ENCODE results near the gene PATE1. TPM values are rescaled to one million over a fixed set of nuclear protein-coding genes. Genes with fewer than 3 reads are reported as not detected.

The PATE1 gene
- total RNA-seq, 1 donor from 2014 or later = not detected

GRCh38 chr11:125770583-125770982 is 24.5 kb downstream of the PATE1 start:
- no peaks in the 10 kb centered on the region for H3K9me3 Mint-ChIP-seq (ENCODE audit: low read depth)
- no peaks in the 10 kb centered on the region for H3K4me1 Mint-ChIP-seq (ENCODE audit: low read depth)
- TF ChIP-seq CTCF (IDR thresholded peaks at IDR 0.05) = no peak
- H3K4me3 Mint-ChIP-seq (ENCODE audit: unreplicated experiment) = no peak overlapping the region
- H3K27me3 Mint-ChIP-seq (ENCODE audit: low read depth) = peaks cover 24% of the 10 kb centered on the region
- no peaks in the 10 kb centered on the region for H3K36me3 Mint-ChIP-seq (ENCODE audit: low read depth)
- no peak for DNase-seq (ENCODE audit: low spot score)
- H3K27ac Mint-ChIP-seq (ENCODE audit: unreplicated experiment) = no peak overlapping the region

GRCh38 chr11:125772834-125773505 is 26.9 kb downstream of the PATE1 start:
- no peak overlapping the region for H3K4me3 Mint-ChIP-seq (ENCODE audit: unreplicated experiment)
- no peaks in the 10 kb centered on the region for H3K4me1 Mint-ChIP-seq (ENCODE audit: low read depth)
- peaks cover 16% of the 10 kb centered on the region for H3K27me3 Mint-ChIP-seq (ENCODE audit: low read depth)
- H3K9me3 Mint-ChIP-seq (ENCODE audit: low read depth) = no peaks in the 10 kb centered on the region
- no peak for TF ChIP-seq CTCF (IDR thresholded peaks at IDR 0.05)
- no peak overlapping the region for H3K27ac Mint-ChIP-seq (ENCODE audit: unreplicated experiment)
- DNase-seq (ENCODE audit: low spot score) = no peak
- H3K36me3 Mint-ChIP-seq (ENCODE audit: low read depth) = no peaks in the 10 kb centered on the region

GRCh38 chr11:125773516-125773915 is 27.4 kb downstream of the PATE1 start:
- Mint-ChIP-seq H3K4me1 (ENCODE audit: low read depth) (no peaks in the 10 kb centered on the region), H3K27ac (ENCODE audit: unreplicated experiment) (no peak overlapping the region), H3K27me3 (ENCODE audit: low read depth) (peaks cover 15% of the 10 kb centered on the region), H3K4me3 (ENCODE audit: unreplicated experiment) (no peak overlapping the region), H3K36me3 (ENCODE audit: low read depth) (no peaks in the 10 kb centered on the region), H3K9me3 (ENCODE audit: low read depth) (no peaks in the 10 kb centered on the region)
- no peak for DNase-seq (ENCODE audit: low spot score)
- TF ChIP-seq CTCF (IDR thresholded peaks at IDR 0.05) = no peak

GRCh38 chr11:125777309-125777708 is 31.2 kb downstream of the PATE1 start:
- Mint-ChIP-seq H3K9me3 (ENCODE audit: low read depth) (peaks cover 3% of the 10 kb centered on the region), H3K27me3 (ENCODE audit: low read depth) (peaks cover 9% of the 10 kb centered on the region), H3K27ac (ENCODE audit: unreplicated experiment) (no peak overlapping the region), H3K4me3 (ENCODE audit: unreplicated experiment) (no peak overlapping the region), H3K36me3 (ENCODE audit: low read depth) (peaks cover 1% of the 10 kb centered on the region), H3K4me1 (ENCODE audit: low read depth) (no peaks in the 10 kb centered on the region)
- no peak for DNase-seq (ENCODE audit: low spot score)
- TF ChIP-seq CTCF (IDR thresholded peaks at IDR 0.05) = no peak

- Mint-ChIP-seq H3K4me3 (ENCODE audit: unreplicated experiment) (no peak within 1 kb of the TSS), H3K27me3 (ENCODE audit: low read depth) (peaks cover 10% of the 10 kb centered on the region), H3K4me1 (ENCODE audit: low read depth) (no peaks in the 10 kb centered on the region), H3K36me3 (ENCODE audit: low read depth) (peaks cover 1% of the 10 kb centered on the region), H3K9me3 (ENCODE audit: low read depth) (peaks cover 3% of the 10 kb centered on the region), H3K27ac (ENCODE audit: unreplicated experiment) (no peak within 1 kb of the TSS)
- no peak for TF ChIP-seq CTCF (IDR thresholded peaks at IDR 0.05)
- no peak for DNase-seq (ENCODE audit: low spot score)
These were observed 32.6 kb downstream of the PATE1 start, which contains the start of gene PATE2 for GRCh38 chr11:125778728-125779127. Gene PATE2 (minus strand): TSS chr11:125778828. CDS start chr11:125778773, 55 bp downstream.

Data from chondrocyte (in vitro differentiated cells).